ENCODE measurements around the gene ZFYVE27. TPM values are rescaled to one million over a fixed set of nuclear protein-coding genes. Genes with fewer than 3 reads are reported as not detected.

Gene ZFYVE27
- polyA plus RNA-seq, 3 donors: 6.2 to 31.1 (median 9.7) TPM

GRCh38 chr10:97704341-97704740 lies 32.6 kb upstream of the ZFYVE27 start:
- no peak overlapping the region for H2AFZ ChIP-seq (ENCODE audit: insufficient read depth, low read depth, low read length, poor library complexity, severe bottlenecking)
- H3K4me1 ChIP-seq (ENCODE audit: control insufficient read depth in 1 of 2, insufficient read depth in 2 of 2, low read length in 2 of 2): peaks cover 0 to 4% of the 10 kb centered on the region in 2 donors
- intact Hi-C loops (cut with micrococcal nuclease): no loop called here
- no peaks in the 10 kb centered on the region for H3K36me3 ChIP-seq (replicated peaks in 1 of 2; ENCODE audit: control insufficient read depth in 1 of 2, insufficient read depth in 2 of 2, low read length in 2 of 2)
- no peak overlapping the region for H3K4me3 ChIP-seq (replicated peaks in 1 of 3; ENCODE audit: low read depth in 2 of 3, low read length in 3 of 3)
- Mint-ChIP-seq H3K4me3 (no peak overlapping the region), H3K36me3 (no peaks in the 10 kb centered on the region), H3K4me1 (peaks cover 7% of the 10 kb centered on the region), H3K9me3 (no peaks in the 10 kb centered on the region), H3K27me3 (ENCODE audit: low read depth in 3 of 3) (peaks cover 3 to 16% (median 11%) of the 10 kb centered on the region in 3 donors), H3K27ac (no peak overlapping the region)
- H3K27me3 ChIP-seq (ENCODE audit: control insufficient read depth in 2 of 2, insufficient read depth in 2 of 2, low read length in 2 of 2): no peaks in the 10 kb centered on the region
- no peak for DNase-seq
- 57% methylated on average over 1 of the region's 1 CpG for WGBS (ENCODE audit: insufficient coverage)
- no peaks in the 10 kb centered on the region for H4K20me1 ChIP-seq (ENCODE audit: insufficient read depth, low read length)
- H3K9me3 ChIP-seq (replicated peaks in 1 of 2; ENCODE audit: control insufficient read depth in 1 of 2, insufficient read depth in 1 of 2, low read length in 2 of 2): no peaks in the 10 kb centered on the region
- no peak overlapping the region for H3K9ac ChIP-seq (ENCODE audit: insufficient read depth, low read length, poor library complexity, severe bottlenecking)
- no peak overlapping the region for H3K27ac ChIP-seq (ENCODE audit: low read depth in 1 of 2, low read length in 2 of 2)
- no peaks in the 10 kb centered on the region for H3K79me2 ChIP-seq (ENCODE audit: insufficient read depth, low read length)
- no peak overlapping the region for H3K4me2 ChIP-seq (replicated peaks; ENCODE audit: extremely low read depth, low read length, poor library complexity, severe bottlenecking)
- no peak for TF ChIP-seq CTCF (IDR thresholded peaks at IDR 0.05)

GRCh38 chr10:97705006-97705670 lies 31.8 kb upstream of the ZFYVE27 start:
- no peaks in the 10 kb centered on the region for H3K36me3 ChIP-seq (replicated peaks in 1 of 2; ENCODE audit: control insufficient read depth in 1 of 2, insufficient read depth in 2 of 2, low read length in 2 of 2)
- no peaks in the 10 kb centered on the region for H3K79me2 ChIP-seq (ENCODE audit: insufficient read depth, low read length)
- H3K4me2 ChIP-seq (replicated peaks; ENCODE audit: extremely low read depth, low read length, poor library complexity, severe bottlenecking): no peak overlapping the region
- H3K4me3 ChIP-seq (replicated peaks in 1 of 3; ENCODE audit: low read depth in 2 of 3, low read length in 3 of 3): no peak overlapping the region
- Mint-ChIP-seq H3K4me1 (peaks cover 10% of the 10 kb centered on the region), H3K36me3 (no peaks in the 10 kb centered on the region), H3K4me3 (no peak overlapping the region), H3K27ac (no peak overlapping the region), H3K27me3 (ENCODE audit: low read depth in 3 of 3) (peaks cover 3 to 17% (median 11%) of the 10 kb centered on the region in 3 donors), H3K9me3 (no peaks in the 10 kb centered on the region)
- no peak overlapping the region for H3K27ac ChIP-seq (ENCODE audit: low read depth in 1 of 2, low read length in 2 of 2)
- H4K20me1 ChIP-seq (ENCODE audit: insufficient read depth, low read length): no peaks in the 10 kb centered on the region
- H3K9me3 ChIP-seq (replicated peaks in 1 of 2; ENCODE audit: control insufficient read depth in 1 of 2, insufficient read depth in 1 of 2, low read length in 2 of 2): no peaks in the 10 kb centered on the region
- WGBS (ENCODE audit: insufficient coverage): no CpG with 5 or more reads among the region's 3 CpGs
- DNase-seq: no peak
- intact Hi-C loops (cut with micrococcal nuclease): no loop called here
- no peak overlapping the region for H3K9ac ChIP-seq (ENCODE audit: insufficient read depth, low read length, poor library complexity, severe bottlenecking)
- H3K4me1 ChIP-seq (ENCODE audit: control insufficient read depth in 1 of 2, insufficient read depth in 2 of 2, low read length in 2 of 2): peaks cover 0 to 4% of the 10 kb centered on the region in 2 donors
- no peak overlapping the region for H2AFZ ChIP-seq (ENCODE audit: insufficient read depth, low read depth, low read length, poor library complexity, severe bottlenecking)
- TF ChIP-seq CTCF (IDR thresholded peaks at IDR 0.05): no peak
- H3K27me3 ChIP-seq (ENCODE audit: control insufficient read depth in 2 of 2, insufficient read depth in 2 of 2, low read length in 2 of 2): no peaks in the 10 kb centered on the region
